Inferior parietal cortex (tissue), 1 donor: ENCODE data around the gene KCNK17.

Source experiments
- DNase-seq: peaks from one replicate; pipeline ENCODE4 v3.0.0-alpha.2; 2016; ENCODE audit errors: extremely low spot score

KCNK17 gene

GRCh38 chr6:39335780-39336545 is 21.7 kb upstream of the KCNK17 start:
- no peak for DNase-seq

- DNase-seq: no peak
Measured at GRCh38 chr6:39333644-39334438, 19.6 kb upstream of the KCNK17 start.

GRCh38 chr6:39330476-39330875 is 16.3 kb upstream of the KCNK17 start:
- DNase-seq: peak; percentile 58

GRCh38 chr6:39330057-39330456 is 15.8 kb upstream of the KCNK17 start:
- DNase-seq: peak; percentile 9

- DNase-seq: no peak
Measured at GRCh38 chr6:39328066-39328465, 13.8 kb upstream of the KCNK17 start.

DNA sequence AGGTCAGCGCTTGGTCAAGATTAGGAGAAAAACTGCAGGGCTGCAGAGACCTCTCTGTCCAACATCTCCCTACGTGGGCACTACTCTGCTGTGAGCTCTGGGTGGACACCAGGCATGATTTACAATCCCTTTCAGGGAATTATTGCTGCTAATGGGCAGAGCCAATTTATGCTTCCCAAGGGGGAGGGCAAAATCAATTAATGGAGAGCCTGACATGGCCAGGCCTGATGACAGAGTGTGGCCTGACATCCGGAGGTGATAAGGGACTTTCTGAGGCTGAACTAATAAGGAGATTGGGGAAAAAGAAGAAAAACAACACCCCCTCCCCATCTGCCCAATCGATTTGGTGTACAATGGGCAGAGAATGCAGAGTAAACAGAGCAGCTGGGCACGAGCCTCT is 13.3 kb upstream of the KCNK17 start:
- DNase-seq: no peak

DNA sequence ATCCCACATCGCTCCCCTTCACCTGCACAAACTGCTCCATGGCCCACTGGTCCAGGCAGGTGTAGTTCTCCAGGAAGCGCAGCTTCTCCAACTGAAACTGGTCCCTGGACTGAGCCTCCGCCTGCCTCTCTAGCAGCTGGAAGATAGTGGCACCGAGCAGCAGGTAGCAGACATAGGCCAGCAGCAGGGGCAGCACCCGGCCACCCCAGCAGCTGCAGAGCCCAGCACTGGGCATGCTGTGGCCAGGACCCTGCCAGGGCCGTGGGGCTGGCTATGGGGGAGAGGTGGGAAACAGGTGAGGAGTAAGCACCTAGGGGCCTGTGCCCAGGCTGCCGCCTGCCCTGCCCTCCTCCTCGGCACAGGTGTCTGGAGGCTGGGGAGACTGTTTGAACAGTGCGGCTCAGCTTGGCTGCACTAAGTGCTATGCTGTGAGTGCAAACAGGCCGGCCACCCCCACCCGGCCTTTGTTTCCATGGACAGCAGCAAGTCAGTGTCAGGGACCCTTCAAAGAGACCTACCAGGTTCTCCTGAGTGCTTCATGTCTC is 8.2 kb upstream of the KCNK17 start, which contains the start of gene KCNK16:
Gene KCNK16 (minus strand): TSS at position 397 of the 545 bp plus-strand sequence. CDS start 162 bp downstream, at position 235.
- DNase-seq: no peak

DNA sequence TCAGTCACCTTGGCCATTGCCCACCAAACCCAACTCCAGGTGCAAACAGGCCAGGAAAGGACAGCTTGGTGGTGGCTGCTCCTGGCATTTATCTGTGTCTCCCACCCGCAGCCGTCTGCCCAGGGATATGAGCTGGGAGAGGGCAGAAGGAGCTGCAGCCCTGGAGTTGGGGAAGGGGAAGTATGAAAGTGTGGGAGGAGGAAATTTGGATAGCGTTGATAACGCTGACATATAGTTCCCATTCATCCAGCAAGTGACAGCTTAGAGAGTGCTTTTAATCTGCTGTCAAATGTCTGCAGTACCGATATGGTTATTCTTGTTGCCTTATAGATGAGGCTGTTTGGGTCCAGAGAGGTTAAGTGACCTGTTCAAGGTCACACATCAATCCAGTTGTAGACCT is 7.5 kb upstream of the KCNK17 start:
- DNase-seq: no peak

GRCh38 chr6:39320363-39320984 is 6.3 kb upstream of the KCNK17 start:
- no peak for DNase-seq

GRCh38 chr6:39319621-39320362 is 5.6 kb upstream of the KCNK17 start:
- DNase-seq: no peak

DNA sequence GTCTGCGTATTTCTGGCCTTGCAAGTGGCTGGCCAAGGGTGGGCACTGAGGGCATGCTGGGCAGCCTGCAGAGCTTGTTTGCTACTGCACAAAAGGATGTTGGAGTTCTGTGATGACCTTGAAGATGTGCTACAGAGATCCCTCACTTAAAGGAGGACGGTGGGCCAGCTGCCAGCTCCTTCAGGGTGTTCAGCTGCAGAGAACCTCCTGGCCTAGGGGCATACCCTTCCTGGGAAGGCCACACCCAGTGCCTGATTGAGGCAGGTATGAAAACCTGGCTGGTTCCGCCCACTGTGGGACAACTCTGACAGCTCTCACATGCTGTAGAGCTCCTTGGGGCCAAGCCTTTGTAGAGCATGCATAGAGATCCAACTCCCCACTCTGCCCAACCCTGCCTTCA is 3.0 kb upstream of the KCNK17 start:
- no peak for DNase-seq

DNA sequence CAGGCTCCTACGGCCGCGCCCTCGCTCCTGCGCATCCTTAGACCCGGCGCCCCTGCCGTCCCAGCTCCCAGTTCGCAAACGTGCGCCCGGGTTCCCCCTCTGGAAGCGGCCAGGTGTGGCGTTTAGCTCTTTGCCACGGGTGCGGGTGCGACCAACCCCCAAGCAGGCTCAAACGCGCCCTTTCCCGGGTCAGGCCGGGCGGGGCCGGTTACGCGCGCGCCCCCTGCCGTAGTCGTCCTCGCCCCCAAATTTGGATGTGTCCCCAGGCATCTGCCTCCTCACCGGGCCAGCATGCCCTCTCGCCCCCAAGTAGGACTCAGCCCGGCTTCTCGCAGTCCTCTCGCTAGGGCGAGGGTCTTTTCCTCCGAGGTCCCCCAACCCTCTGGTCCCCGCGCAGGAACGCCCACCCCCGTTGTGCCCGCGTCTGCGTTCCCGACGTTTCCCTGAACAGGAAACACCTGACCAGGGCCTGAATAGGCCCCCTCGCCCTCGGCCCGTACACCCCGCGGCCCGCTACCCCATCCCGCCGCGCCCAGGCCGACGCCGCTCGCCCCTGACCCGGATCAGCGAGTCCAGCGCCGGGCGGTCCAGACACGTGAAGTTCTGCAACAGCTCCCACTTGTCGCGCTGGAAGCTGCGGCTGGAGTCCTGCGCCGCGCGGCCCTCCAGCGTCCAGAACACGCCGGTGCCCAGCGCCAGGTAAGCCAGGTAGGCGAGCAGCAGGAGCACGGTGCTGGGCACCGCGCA is 520 bp downstream of the KCNK17 start:
- no peak for DNase-seq

DNA sequence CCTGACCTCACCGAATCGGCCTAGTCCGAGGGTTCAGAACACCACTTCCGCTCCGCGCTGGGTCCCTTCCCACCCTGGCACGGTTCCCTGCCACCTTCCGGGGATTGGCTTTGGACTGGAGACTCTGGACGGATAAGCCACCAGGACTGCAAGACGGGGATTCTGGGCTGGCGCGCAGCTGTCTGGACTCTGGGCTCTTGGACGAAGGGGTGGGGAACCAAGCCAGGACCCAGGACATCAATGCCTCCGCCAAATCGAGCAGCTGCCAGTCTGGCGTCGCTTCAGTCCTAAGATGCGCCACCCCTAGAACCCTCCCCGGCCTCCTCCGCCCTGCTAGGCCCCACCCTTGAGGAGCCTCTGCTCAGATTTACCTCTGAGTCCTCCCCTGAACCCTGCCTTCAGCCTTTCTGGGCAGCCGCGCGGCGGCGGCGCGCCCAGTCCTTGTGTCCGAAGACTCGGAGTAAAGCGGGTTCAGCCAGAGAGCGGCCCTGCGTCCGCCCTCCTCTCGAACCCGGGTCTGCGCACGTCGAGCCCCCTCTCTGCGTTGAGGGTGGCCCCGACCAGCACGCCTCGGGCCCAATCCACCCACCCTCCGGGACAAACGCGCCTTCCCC is 1.2 kb downstream of the KCNK17 start:
- DNase-seq: no peak

DNA sequence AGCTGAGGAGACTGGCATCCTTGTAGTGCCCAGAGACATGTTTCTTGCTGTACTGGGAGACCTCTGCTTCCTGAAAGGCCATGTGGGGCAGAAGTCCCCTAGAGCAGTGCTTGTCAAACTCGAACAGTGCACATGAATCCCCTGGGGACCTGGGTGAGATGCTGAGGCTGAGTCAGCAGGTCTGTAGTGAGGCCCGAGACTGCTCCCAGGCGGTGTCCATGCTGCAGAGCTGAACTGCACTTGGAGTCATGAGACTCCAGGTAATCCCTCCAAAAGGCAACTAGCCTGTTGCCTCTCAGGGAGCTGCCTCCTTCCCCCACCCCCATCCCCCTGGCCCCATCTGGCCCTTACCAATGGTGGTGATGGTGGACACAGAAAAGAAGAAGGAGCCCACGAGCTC is 3.7 kb downstream of the KCNK17 start:
- DNase-seq: no peak

DNA sequence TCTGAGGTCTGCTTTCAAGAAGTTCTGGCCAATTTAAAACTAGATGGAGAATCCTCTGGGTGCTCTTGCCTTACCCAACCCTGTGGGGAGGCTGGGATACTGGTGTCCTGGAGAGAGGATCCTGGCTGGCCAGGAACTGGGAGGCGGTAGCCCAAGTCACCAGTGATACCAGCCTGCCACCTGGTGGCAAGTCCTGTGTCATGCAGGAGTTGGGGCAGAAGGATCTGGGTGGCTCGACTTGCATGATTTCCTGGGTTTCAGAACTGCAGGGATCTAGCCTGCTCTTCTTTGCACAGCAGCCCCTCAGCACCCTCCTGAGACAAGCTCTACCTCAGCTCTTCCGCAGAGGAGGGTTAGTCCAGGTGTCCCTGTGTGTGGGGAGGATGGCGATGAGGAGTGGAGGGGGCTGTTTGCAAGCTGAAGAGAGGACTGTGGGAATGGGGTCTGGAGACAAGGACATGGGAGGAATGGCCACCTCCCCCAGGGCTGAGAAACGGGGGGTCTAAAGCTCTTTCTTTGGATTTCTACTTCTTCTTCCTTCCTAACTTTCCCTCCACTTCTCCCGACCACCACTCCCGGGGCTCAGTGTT is 4.2 kb downstream of the KCNK17 start:
- DNase-seq: peak; percentile 85

GRCh38 chr6:39307462-39307861 is 6.8 kb downstream of the KCNK17 start:
- no peak for DNase-seq

DNA sequence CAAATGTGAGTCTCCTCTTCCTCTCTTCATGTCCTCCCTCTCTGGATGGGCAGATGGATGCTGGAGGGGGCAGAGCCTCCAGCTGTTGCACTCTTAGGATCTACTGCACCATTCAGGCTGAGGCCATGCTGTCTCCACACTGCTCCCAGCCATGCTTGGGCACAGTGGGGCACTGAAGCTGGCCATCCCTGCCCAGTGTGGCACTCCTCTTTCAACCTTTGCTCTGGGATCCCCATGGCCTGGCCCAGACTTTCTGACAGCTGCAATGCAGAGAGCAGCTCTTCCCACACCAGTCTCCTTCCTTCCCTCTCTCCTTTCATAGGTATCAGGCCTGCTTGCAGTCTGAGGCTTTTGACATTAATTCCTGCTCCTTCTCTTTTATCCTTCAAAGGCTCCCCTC is 9.3 kb downstream of the KCNK17 start:
- DNase-seq: no peak

DNA sequence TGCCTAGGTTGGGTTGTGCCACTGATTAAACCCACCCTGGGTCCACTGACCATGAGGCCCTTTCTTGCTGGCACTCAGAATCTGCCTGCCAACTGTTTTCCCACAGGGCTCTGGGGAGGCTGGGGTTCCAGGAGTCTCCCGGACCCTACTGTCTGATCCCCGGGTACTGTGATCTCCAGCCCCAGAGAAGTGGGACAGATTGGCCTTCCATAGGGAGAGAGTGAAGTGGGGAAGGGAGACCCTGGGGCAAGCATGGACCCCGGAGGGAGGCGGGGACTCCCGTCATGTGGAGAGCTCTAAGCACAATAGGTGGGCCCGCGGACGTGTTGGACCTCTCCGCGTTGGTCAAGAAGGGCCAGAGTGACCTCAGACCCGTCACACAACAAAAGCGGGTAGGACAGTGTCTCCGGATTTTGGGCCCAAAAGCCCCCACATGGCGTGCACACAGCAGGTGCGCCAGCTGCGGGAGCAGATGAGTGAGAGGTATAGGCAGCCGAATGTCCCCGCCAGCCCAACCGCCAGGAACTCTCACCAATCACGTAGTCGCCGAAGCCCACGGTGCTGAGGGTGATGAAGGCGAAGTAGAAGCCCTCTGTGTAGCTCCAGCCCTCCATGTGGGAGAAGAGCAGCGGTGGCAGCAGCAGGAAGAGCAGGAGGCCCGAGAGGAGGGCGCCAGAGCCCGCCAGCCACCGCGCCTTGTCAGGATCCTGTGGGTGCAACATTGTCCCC is 10.6 kb downstream of the KCNK17 start:
- no peak for DNase-seq

DNA sequence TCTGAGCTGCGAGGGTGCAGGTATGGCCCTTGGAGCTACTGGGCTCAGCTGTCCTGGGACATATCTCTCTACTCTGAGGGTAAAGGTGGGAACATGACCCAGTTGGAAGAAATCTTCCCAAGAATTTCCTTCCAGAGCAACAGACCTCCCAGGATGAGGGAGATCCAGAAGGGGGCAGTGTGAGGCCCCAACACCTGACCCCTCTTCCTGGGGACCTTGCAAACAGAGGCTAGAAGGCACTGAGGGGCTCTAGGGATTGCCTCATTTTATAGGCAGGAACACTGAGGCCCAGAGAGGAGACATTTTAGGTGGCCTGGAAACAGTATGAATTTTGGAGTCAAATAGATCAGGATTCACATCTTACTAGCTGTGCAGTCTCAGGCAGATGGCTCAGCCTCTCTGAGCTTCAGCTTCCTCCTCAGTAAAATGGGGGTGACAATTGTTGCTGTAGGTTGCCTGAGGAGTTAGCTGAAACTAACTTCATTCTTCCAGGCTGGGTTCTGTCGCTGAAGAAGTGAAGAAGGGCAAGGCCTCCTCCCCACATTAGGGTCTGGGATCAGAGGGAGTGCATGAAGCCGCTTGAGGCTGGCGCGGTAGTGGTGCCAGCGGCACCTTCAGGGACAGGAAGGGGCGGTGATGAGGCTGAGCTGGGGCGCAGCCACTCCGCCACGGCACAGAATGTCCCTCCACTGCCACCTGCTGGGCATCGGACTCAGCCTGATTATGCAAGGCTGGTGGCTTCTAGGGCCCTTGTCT is 11.4 kb downstream of the KCNK17 start:
- peak; percentile 77 for DNase-seq
